Vagina (tissue), 2 donors: Measurements from ENCODE around the gene RUSC1. TPM values are rescaled to one million over a fixed set of nuclear protein-coding genes. Genes with fewer than 3 reads are reported as not detected.

Experiments used
- DNase-seq, 2 donors: peaks; one replicate each; pipeline ENCODE4 v3.0.0-alpha.2; 2017; ENCODE audit errors: extremely low spot score in 2 of 2
- H3K27ac ChIP-seq: fragments of 200-600 bp; sonication (generic); one replicate; pipeline ENCODE4 v1.5.1; 2019
- H3K27me3 ChIP-seq: fragments of 200-600 bp; sonication (generic); one replicate; pipeline ENCODE4 v1.5.1; 2019
- H3K36me3 ChIP-seq, 2 donors: fragments of 200-600 bp; sonication (generic); one replicate each; pipeline ENCODE4 v1.5.1; 2017 to 2019
- H3K4me1 ChIP-seq: fragments of 200-600 bp; sonication (generic); one replicate; pipeline ENCODE4 v1.5.1; 2019
- H3K4me3 ChIP-seq, 2 donors: fragments of 200-600 bp; sonication (generic); 1 replicate in 1 of 2; 2 replicates in 1 of 2; pipeline ENCODE4 v1.5.1; 2016 to 2019
- H3K9me3 ChIP-seq: fragments of 200-600 bp; sonication (generic); one replicate; pipeline ENCODE4 v1.5.1; 2019
- CTCF ChIP-seq, 3 experiments: fragments of 450-650 bp in 2 of 3; fragments of 200-600 bp in 1 of 3; sonication (generic) in 1 of 3; IDR thresholded peaks; one replicate each; pipeline ENCODE4 v1.5.1; 2017 to 2019; ENCODE audit warnings: antibody characterized with exemption in 3 of 3, mild to moderate bottlenecking in 2 of 3, moderate library complexity in 2 of 3
- POLR2A ChIP-seq, 2 donors: fragments of 450-650 bp; IDR thresholded peaks; one replicate each; pipeline ENCODE4 v1.6.1; 2017; ENCODE audit warnings: antibody characterized with exemption in 2 of 2, mild to moderate bottlenecking in 2 of 2, moderate library complexity in 2 of 2
- POLR2AphosphoS5 ChIP-seq, 2 donors: sonication (generic); formaldehyde crosslinking; IDR thresholded peaks; one replicate each; pipeline ENCODE4 v1.9.0; 2017; ENCODE audit warnings: antibody characterized with exemption in 2 of 2, mild to moderate bottlenecking in 2 of 2, low read depth in 1 of 2; ENCODE audit not compliant: insufficient read depth in 1 of 2
- intact Hi-C: fragments of 100-400 bp; cut with DNase I; formaldehyde crosslinking; loops from one replicate; pipeline ENCODE4 v1.15.1; 2023
- total RNA-seq: library from RNA; depleted of rRNA; stranded (reverse); fragments of >200 nt; gene quantifications from one replicate; pipeline ENCODE4 v1.2.3, GENCODE V29; 2016

The RUSC1 gene
- total RNA-seq, 1 donor from 2014 or later = 24.3 TPM

DNA sequence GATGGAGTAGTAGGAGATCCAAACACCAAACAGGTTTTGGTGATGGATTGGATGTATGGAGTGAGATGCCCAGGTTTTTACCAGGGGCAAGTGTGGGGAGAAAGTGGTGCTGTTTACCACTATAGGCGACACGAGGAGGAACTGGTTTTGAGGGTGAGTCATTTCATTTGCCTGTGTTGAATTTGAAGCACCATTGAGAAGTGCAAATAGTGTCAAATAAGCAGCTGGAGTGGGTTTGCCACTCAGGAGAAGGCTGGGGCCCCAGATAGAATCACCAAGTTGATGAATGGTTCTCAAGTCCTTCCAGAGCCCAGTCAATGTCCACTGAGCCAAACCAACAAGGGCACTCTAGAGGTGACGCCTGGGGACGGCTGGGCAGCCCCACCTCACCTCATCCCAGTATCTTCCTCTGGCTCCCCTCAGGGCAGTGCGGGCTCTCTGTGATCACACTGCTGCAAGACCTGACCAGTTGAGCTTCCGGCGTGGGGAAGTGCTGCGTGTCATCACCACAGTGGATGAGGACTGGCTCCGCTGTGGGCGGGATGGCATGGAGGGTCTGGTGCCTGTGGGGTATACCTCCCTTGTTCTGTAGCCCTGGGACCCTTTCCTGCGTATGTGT is 9.4 kb downstream of the RUSC1 start:
- Histone ChIP-seq H3K27ac (no peak overlapping the region), H3K27me3 (no peaks in the 10 kb centered on the region), H3K4me3 (no peak overlapping the region), H3K9me3 (no peaks in the 10 kb centered on the region), H3K36me3 (peaks cover 0 to 36% of the 10 kb centered on the region in 2 donors), H3K4me1 (peaks cover 21% of the 10 kb centered on the region)
- no peak for DNase-seq
- intact Hi-C loops = no loop called here
- TF ChIP-seq POLR2A (IDR thresholded peaks at IDR 0.05) (no peak), POLR2AphosphoS5 (IDR thresholded peaks at IDR 0.05; ENCODE audit: insufficient read depth in 1 of 2, low read depth in 1 of 2) (no peak), CTCF (IDR thresholded peaks at IDR 0.05) (no peak)

GRCh38 chr1:155334962-155335361 is 14.3 kb downstream of the RUSC1 start:
- no peak overlapping the region for H3K4me3 ChIP-seq
- intact Hi-C loops = no loop called here
- TF ChIP-seq POLR2AphosphoS5 (IDR thresholded peaks at IDR 0.05; ENCODE audit: insufficient read depth in 1 of 2, low read depth in 1 of 2) (no peak), POLR2A (IDR thresholded peaks at IDR 0.05) (no peak), CTCF (IDR thresholded peaks at IDR 0.05) (no peak)
- no peaks in the 10 kb centered on the region for H3K4me1 ChIP-seq
- H3K27ac ChIP-seq = no peak overlapping the region
- H3K27me3 ChIP-seq = no peaks in the 10 kb centered on the region
- peaks cover 0 to 51% of the 10 kb centered on the region in 2 donors for H3K36me3 ChIP-seq
- H3K9me3 ChIP-seq = no peaks in the 10 kb centered on the region
- no peak for DNase-seq

DNA sequence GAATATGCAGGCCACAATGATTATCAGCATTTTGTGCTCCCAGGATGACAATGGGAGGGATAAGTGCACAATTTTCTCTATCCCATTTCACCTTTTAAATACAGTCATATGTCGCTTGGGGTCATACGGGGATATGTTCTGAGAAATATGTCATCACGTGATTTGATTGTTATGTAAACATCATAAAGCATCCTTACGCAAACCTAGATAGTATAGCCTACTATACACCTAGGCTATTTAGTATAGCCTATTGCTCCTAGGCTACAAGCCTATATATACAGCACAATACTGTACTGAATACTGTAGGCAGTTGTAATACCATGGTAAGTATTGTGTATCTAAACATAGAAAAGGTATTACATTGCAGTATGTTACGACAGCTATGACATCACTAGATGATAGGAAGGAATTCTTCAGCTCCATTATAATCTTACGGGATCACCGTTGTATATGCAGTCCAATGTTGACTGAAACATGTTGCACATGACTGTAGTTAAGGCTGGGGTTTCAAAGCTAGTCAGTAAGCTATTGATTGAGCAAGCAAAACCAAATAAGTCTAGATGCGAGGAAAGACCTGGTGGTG is 18.9 kb downstream of the RUSC1 start:
- no peaks in the 10 kb centered on the region for H3K9me3 ChIP-seq
- no peak overlapping the region for H3K4me3 ChIP-seq
- H3K27me3 ChIP-seq = no peaks in the 10 kb centered on the region
- DNase-seq = no peak
- H3K36me3 ChIP-seq = peaks cover 0 to 80% of the 10 kb centered on the region in 2 donors
- intact Hi-C loops = no loop called here
- no peaks in the 10 kb centered on the region for H3K4me1 ChIP-seq
- TF ChIP-seq CTCF (IDR thresholded peaks at IDR 0.05) (no peak), POLR2AphosphoS5 (IDR thresholded peaks at IDR 0.05; ENCODE audit: insufficient read depth in 1 of 2, low read depth in 1 of 2) (no peak), POLR2A (IDR thresholded peaks at IDR 0.05) (no peak)
- H3K27ac ChIP-seq = no peak overlapping the region

- Histone ChIP-seq H3K4me1 (no peaks in the 10 kb centered on the region), H3K36me3 (peaks cover 0 to 91% of the 10 kb centered on the region in 2 donors), H3K9me3 (no peaks in the 10 kb centered on the region), H3K27me3 (no peaks in the 10 kb centered on the region), H3K27ac (no peak overlapping the region), H3K4me3 (no peak overlapping the region)
- DNase-seq = no peak
- no peak for TF ChIP-seq CTCF (IDR thresholded peaks at IDR 0.05)
- TF ChIP-seq POLR2AphosphoS5 (IDR thresholded peaks at IDR 0.05; ENCODE audit: insufficient read depth in 1 of 2, low read depth in 1 of 2) = no peak
- no peak for TF ChIP-seq POLR2A (IDR thresholded peaks at IDR 0.05)
- intact Hi-C loops = no loop called here
Measured at GRCh38 chr1:155342842-155343241, 22.1 kb downstream of the RUSC1 start.

GRCh38 chr1:155352631-155353030 is 31.9 kb downstream of the RUSC1 start:
- Histone ChIP-seq H3K36me3 (peaks cover 4 to 94% of the 10 kb centered on the region in 2 donors), H3K9me3 (no peaks in the 10 kb centered on the region), H3K27ac (no peak overlapping the region), H3K4me3 (no peak overlapping the region), H3K27me3 (no peaks in the 10 kb centered on the region), H3K4me1 (no peaks in the 10 kb centered on the region)
- TF ChIP-seq POLR2A (IDR thresholded peaks at IDR 0.05) (no peak), POLR2AphosphoS5 (IDR thresholded peaks at IDR 0.05; ENCODE audit: insufficient read depth in 1 of 2, low read depth in 1 of 2) (no peak), CTCF (IDR thresholded peaks at IDR 0.05) (no peak)
- intact Hi-C loops = no loop called here
- DNase-seq = no peak
